GM19452 (cell line): ENCODE results near the gene CD5L.

Source experiments
- ATAC-seq: cut with Tn5 transposase; IDR thresholded peaks from one replicate; pipeline ENCODE4 v1.9.1; 2021; ENCODE audit not compliant: unreplicated experiment

Gene CD5L

GRCh38 chr1:157819215-157819614 lies 22.4 kb downstream of the CD5L start:
- no peak for ATAC-seq

GRCh38 chr1:157813269-157813668 lies 28.3 kb downstream of the CD5L start:
- no peak for ATAC-seq

DNA sequence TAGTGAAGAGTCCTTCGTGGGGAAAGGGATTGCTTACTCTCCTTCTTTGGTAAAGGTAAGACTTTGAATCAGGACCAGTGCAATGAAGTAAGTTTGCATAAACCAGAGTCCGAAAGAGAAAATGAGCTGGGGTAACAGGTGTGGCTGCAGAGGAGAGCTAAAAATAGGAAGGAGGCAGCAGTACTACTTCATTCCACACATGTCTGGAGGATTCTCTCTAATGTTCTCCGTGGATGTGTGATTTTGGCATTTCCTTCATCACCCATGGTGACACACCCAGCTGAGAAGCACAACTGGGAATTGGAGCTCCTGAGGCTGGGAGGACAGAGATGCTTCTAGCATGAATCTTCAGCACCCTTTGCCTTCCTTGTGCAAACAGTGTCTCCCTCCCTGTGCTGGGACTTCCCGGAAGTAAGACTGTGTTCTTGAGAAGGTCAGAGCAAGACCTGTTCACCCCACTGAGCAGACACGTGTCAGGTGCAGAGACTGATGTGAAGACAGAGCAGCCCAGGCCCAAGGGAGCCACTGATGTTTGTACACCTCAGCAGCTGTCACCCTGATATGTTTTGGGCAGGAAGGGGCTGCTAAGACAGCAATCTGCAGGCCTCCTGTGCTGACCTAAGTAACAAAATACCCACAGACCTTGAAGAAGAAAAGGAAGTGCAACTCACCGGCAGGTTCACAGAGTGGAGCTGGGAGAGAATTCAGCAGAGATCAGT lies 35.0 kb downstream of the CD5L start:
- ATAC-seq: peak; percentile 94

DNA sequence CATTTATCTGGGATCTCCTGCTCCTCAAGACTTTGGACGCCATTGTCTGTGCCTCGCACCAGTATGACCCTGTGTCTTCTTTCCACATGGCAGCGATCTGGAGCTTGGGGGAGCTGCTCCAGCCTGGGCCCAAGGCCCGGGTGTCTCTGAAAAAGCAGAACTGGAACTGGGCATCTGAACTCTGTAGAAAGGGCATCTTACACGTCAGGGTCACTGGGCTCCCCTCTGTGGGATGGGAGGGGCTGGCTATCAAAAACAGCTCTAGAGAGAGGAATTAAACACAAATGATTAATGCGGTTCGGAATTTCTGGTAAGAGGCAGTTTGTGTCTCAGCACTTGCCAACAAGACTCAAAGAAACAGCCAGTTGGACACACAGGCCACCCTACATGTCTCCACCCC lies 37.8 kb downstream of the CD5L start:
- no peak for ATAC-seq

DNA sequence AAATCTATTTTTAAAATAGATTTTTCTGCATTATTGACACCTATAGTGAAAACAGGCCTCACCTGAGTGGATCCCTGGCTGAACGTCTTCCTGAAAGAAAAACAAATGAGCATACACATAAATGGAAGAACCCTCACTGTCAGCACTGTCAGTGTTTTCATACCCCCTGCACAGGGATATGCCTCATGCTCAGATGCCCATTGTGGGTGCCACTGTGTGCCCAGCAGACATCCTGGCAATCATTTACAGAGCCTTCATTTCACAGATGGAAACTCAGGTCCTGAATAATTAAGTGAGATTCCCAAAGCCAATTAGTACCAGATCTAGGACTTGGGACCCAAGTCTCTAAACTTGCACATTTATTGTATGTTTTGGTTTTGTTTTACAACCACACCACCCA lies 41.6 kb downstream of the CD5L start:
- ATAC-seq: no peak

GRCh38 chr1:157798211-157798610 lies 43.4 kb downstream of the CD5L start:
- ATAC-seq: no peak

DNA sequence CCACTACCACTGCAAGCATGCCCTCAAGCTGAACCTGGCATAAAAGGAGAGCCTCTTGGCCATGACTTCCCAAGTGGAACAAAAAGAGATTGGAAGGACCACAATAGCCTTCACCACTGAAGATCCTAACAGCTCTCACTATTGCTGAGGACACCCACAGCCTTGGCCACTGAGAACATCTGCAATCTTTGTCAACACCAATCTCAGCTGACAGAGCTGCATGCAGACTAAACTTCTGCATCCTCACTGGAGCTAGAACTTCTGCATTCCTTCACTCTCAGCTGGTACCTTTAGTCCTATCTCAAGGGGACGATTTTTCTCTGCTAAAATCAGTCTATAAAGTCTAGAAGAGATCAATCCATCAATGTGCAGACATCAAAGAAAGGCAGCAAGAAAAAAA lies 56.4 kb downstream of the CD5L start:
- ATAC-seq: no peak

DNA sequence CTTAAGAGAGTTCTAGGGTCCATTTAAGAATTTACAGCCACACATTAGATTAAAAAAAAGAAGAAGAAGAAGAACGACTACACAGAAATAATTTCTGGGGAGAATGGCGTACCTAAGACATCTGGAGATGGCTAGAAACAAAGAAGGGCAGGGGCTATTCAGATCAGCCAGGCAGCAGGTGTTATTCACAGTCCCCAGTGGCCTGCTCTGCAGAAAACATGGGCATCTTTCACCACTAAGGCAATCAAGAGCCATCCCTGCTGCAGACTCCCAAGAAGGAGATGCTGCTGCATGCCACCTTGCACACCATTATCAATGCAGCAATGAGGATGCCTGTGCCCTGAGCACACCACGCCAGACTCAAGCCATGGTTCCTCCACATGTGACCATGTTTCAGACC lies 56.8 kb downstream of the CD5L start:
- no peak for ATAC-seq

- no peak for ATAC-seq
Measured at GRCh38 chr1:157782931-157783330, 58.7 kb downstream of the CD5L start.

DNA sequence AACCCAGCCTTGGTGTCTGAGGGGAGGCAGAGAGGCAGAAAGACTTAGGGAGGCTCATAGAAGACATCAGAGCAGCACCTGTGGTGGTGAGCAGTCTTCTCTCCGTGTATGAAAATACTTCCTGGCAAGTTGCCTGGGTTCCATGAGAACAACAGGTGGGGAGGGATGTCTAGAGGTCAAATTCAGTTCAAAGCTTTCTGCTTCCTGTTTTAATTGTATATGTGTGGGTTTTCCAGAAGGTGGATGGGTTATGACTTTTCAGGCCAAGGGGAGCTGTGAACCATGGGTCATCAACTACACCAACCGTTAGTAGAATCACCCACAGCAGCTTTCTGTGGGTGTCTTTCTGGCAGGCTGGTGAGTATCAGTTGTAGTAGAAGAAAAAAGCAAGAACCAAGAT lies 60.6 kb downstream of the CD5L start:
- peak; percentile 46 for ATAC-seq
